Hippocampal formation (tissue), 2 donors: ENCODE data around the gene LRIG1.
A peak's percentile ranks its signal among the peaks of the same experiment; 100 is the strongest.

Experiments used
- DNase-seq, 2 donors: peaks; one replicate each; lab custom pipeline; 2025; lab: John Stamatoyannopoulos, UW

Gene LRIG1

GRCh38 chr3:66383998-66384745, 116.7 kb downstream of the LRIG1 start:
- no peak for DNase-seq

DNA sequence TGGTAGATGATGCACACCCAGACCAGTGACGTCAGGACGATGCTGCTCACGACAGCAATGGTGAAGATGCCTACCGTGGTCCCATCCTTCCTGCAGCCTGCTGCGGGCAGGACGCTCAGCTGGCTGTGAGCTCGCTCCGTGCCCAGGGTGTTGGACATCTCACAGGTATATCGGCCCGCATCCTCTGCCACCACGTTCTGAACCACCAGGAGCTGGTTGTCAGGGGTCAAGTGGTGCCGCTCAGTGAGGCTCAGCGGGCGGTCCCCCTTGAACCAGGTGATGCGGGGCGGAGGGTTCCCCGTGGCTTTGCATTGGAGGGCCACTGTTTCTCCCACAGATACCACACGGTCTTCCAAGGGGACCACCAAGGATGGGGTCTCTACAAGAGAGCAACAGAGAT, 117.8 kb downstream of the LRIG1 start:
- no peak for DNase-seq

DNA sequence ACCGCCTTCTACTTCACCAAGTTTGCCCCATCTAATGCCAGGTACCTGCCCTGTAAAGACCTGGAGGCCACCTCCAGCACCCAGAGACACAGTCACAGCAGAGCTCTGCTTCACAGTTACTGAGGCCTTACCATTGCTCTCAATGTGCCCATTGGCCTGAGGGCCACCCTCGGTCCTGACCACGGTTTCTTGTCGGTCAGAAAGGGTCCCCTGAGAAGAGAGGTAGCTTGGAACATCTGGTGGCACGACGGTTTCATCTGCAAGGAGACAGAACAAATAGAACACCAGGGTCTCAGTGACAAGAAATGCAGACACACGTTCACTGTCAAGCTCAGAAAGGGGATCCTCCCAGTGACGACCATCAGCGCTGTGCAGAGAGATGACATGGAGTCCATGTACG, 118.7 kb downstream of the LRIG1 start:
- DNase-seq: no peak

DNA sequence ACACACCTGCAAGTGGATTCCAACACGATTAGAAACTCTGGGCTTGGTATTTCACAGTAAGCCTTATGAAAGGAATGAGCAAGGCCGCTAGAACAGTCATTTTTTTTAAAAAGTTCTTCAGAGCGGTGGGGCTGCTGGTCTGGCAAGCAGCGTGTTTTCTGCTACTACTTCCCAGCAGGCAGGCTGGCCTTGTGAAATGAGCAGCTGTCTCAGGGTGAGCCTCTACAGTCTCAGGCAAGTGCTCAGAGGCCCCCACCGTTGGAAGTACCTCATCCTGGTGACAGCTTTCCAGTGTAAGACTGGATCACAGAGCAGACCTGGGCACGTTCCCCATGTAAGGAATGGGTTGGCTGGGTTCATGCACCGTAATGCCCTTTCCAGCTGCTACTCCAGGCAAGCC, 119.2 kb downstream of the LRIG1 start:
- DNase-seq: no peak

GRCh38 chr3:66380200-66380932, 120.5 kb downstream of the LRIG1 start:
- DNase-seq: no peak

- no peak for DNase-seq
Measured at GRCh38 chr3:66379565-66379964, 121.3 kb downstream of the LRIG1 start.

DNA sequence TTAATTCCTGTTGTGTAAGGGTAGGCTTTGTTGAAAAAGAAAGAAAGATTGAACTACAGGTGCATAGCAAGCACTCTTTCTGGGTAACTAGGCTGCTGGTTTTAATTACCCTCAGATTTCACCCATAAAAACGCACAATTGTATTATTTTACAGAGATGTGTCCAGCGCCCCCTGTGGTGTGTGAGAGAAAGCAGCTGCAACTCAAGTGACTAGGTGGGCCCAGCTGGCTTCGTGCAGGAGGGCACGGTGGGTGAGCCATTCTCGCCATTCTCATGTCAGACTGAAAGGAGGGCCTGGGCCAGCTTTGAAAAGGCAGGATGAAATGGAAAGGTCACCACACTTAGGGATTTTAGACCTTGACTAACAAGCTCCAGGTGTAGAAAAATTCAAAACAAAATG, 122.6 kb downstream of the LRIG1 start:
- DNase-seq: no peak

DNA sequence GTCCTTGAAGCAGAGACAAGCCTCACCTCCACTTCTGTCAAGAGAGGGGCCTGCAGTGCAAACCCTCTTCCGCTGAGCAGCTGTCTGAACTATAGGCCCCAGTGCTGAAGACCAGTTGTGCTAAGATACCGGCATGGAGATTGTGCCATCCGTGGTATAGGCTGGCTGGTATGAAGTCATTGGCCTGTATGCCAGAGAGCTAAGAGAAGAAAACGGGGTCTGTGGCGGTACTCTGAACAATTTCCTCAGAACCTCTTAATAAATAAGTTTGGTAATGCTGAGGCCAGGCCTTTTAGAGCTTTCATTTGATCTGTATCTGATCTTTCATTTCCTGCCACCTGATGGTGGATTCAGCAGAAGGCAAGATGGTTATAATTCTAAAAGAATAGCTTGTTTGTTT, 123.0 kb downstream of the LRIG1 start:
- no peak for DNase-seq

GRCh38 chr3:66376568-66376967, 124.3 kb downstream of the LRIG1 start:
- DNase-seq: no peak

DNA sequence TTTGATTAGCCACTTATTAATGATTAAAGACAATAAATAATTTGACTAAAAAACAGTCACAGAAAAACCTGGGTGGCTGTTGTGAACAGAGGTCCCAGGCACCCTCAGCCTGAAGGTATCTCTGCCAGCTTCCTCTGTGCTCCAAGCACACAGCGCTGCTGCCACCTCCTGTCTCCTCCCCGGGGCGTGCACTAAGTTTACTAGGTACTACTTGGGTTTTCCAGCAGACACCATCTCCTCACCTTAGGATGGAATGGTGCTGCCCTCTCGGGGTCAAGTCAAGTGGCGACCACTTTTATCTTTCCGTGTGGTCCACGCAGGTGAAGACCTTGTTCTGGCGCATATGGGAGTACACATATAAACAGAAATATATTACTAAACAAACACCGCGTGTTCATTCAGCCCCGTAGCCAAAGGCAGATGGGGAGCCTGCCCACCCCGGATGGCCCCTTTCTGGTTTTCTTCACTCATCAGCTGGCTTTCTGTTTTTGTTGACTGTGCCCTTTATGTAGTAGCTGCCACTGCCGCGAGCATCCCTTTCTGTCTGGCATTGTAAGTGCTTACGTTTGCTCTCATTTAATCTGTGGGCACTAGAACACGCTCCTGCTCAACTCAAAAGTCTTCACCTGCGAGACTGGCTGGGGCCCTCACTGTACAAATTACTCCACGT, 128.0 kb downstream of the LRIG1 start:
- peak; percentile 21 to 28 for DNase-seq

DNA sequence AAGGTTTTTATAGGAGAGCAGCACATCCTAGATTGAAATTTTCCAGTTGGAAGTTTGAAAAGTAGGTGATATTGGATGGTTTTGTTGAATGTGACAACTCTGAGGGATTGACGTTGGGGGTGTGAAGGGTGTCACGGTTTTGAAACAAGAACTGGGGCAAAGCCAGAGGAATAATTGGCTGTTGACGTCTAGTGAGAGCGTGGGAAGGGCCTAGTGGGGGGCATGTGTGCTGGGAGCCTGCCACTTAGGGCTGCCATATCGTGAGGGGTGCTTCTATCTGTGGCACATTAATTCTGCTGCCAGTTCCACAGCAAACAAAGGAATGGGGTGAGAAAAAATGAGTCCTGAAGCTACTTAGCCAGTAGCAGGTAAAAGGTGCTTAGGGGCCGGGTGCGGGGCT, 129.4 kb downstream of the LRIG1 start:
- DNase-seq: no peak

DNA sequence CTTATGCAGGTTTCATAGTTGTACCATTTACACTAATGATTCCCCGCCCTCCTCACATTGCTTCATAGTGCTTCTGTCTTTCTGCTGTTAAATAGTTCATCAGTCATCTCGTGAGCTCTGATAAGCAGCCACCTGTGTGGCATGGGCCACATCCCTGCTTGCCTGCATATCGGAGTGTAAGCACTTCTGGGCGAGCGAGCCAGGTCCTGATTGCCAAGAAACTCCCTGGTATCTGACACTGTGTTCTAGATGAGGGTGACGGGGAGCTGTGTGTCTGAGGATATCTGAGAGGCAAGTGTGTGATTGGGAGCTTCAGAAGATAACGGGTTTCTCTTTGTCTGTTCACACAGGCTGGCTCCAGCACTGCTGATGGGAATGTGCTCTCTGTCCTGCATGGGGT, 130.6 kb downstream of the LRIG1 start:
- DNase-seq: no peak

GRCh38 chr3:66367979-66368378, 132.8 kb downstream of the LRIG1 start:
- no peak for DNase-seq

DNA sequence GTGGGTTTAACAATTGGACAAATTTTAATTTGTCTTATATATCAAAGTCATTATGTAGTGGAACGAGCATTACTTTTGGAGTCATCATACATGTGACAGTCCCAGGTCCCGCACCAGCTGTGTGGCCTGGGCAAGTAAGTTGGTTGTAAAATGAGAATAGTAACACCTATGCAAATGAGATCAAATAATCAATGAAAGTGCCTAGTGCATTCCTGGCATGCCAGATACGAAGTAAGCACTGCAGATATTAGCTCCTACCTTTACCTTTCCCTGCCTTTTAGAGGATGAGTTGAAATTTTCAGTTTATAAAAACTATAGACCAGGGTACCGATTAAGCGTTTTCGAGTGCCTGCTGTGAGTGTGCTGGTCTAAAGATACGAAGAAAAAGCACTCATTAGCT, 134.1 kb downstream of the LRIG1 start:
- no peak for DNase-seq

DNA sequence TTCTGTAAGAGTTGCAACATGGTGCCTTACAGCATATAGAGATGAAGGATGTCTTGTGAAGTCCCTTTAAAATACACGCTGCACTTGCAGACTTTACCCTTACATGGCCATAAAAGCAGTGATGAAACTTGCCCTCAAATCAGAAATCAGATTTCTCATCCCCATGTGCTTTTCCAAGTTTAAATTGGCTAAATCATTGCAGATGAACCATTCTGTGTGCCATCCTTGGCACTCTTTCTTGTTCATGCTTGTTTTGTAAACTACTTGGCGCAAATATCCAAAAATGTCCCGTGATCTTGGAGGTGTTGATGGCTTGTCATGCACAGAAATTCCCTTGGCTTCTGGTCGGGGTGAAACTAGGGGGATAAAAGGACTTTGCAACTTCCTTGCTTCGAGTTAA, 135.7 kb downstream of the LRIG1 start:
- DNase-seq: no peak

DNA sequence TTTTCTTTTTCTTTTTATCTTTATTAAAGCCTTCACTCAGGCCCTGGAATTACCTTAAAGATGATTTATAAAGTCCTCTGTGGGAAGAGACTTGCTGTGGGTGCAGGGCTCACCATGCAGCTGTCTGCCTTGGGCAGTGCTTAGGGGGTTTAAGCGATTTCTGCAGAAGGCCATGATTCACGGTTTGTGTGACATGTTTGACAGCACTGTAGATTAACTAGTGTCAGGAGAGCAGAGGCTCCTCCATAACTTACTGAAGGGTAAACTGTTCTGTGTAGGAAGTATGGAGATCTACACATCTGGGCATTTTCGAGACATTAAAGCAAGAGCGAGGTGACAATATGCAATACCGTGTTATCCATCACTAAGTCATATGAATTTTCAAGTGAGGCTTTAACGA, 137.7 kb downstream of the LRIG1 start:
- no peak for DNase-seq

- DNase-seq: no peak
Measured at GRCh38 chr3:66362541-66362941, 138.3 kb downstream of the LRIG1 start.

DNA sequence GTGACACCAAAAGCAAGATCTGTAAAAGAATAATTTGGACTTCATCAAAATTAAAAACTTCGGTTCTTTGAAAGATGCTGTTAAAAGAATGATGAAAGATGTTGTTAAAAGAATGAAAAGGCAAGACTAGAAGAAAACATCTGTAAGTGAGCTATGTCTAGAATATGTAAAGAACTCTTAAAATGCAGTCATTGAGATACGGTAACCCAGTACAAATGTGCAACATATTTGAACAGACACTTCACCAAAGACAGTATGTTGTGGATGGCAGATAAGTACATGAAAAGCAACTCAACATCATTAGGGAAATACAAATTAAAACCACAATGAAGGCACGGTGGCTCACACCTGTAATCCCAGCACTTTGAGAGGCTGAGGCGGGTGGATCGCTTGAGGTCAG, 139.5 kb downstream of the LRIG1 start:
- DNase-seq: no peak

- DNase-seq: no peak
Measured at GRCh38 chr3:66355997-66356396, 144.8 kb downstream of the LRIG1 start.

DNA sequence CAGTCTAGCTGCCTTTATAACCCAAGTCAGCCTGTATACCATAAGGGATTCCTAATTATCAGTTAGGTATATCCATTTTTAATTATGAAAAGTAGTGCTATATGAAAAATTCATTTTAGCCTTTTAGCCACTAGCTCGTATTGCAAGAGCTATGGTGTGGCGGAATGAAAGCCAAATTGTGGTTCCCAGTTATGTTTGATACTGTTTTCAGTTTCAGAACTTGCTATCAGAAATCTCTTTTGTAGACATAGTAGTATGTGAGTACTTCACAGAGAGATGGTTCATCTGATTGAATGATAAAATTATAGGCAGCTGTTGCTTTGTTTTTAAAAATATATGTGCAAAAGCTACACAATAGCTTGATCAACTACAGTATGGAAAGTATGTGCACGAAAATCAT, 145.4 kb downstream of the LRIG1 start:
- no peak for DNase-seq

DNA sequence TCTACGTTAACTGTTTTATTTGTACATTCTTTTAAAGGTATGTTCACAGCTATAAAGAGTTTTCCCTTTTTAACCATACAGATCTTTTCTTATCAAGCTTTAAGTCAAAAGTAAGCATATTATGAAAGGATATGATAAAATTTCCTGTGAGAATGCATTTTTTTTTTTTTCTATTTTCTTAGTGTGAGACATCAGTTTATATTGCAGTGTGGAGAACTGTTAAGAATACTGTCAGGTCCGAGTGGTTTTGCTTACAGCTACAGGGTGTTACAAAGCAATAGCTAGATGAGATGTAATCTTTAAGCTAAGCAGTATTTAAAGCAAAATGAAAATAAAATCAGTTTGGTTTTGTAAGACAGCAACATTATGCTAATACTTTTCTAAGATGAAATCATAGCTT, 146.8 kb downstream of the LRIG1 start:
- no peak for DNase-seq

DNA sequence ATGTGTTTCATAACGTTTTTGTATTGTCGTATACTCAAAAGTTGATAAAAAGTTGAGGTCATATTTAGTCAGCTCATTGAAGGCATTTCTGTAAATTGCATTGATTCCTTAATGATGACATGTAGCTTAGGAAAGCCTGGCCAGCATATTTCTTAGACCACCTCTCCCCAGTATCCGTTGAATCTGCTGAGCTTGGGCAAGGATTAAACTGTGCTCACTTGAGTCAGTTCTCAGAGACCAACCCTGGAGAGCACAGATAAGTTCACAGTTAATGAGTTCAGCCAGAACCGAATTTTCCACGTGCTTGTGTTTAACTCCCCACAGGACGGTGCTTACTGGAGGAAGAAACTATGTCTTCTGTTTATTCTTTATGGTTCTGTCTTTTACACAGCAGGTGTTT, 147.3 kb downstream of the LRIG1 start:
- no peak for DNase-seq

DNA sequence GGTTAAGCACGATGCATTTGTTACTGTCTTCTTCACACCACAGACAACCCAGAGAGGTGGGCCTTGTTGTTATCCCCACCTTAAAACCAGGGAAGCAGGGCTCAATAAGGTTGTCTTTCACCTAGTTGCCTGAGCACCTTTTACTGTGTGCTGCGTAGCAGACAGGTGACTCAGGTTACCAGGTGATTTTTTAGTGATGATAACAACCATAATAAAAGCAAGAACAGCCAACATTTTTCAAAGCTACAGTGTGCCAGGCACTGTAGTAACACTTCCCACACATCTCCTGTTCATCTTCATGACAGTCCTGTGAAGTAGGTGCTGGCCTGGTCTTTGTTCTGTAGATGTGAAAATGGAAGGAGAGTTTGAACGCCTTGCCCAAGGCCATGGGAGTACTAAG, 147.8 kb downstream of the LRIG1 start:
- no peak for DNase-seq
